Jurkat, Clone E6-1 (cell line): ENCODE data around the gene F2R.
"Not testable (repeated sequence)": the region's sequence is repeated elsewhere in the genome, so short reads cannot be mapped to it uniquely, and the experiment has no call there.

Experiments
- DNase-seq: peaks from one replicate; pipeline ENCODE4 v3.0.0-alpha.2; 2011; ENCODE audit warnings: low read depth, low spot score
- H3K4me3 ChIP-seq: 2 replicates; pipeline ENCODE4 v1.5.1; 2011; ENCODE audit warnings: mild to moderate bottlenecking, low read length, control low read depth, moderate library complexity

F2R gene

GRCh38 chr5:76742583-76742982, 26.7 kb downstream of the F2R start:
- no peak for DNase-seq
- no peak overlapping the region for H3K4me3 ChIP-seq

- no peak for DNase-seq
- no peak overlapping the region for H3K4me3 ChIP-seq
Measured at GRCh38 chr5:76744632-76745031, 28.7 kb downstream of the F2R start.

- H3K4me3 ChIP-seq = no peak overlapping the region
- no peak for DNase-seq
Measured at GRCh38 chr5:76745670-76746069, 29.7 kb downstream of the F2R start.

- H3K4me3 ChIP-seq = no peak overlapping the region
- DNase-seq = no peak
Measured at GRCh38 chr5:76746677-76747076, 30.8 kb downstream of the F2R start.

- DNase-seq = no peak
- no peak overlapping the region for H3K4me3 ChIP-seq
Measured at GRCh38 chr5:76747706-76748105, 31.8 kb downstream of the F2R start.

GRCh38 chr5:76751291-76751690, 35.4 kb downstream of the F2R start:
- no peak overlapping the region for H3K4me3 ChIP-seq
- DNase-seq = no peak

GRCh38 chr5:76754668-76755078, 38.7 kb downstream of the F2R start:
- H3K4me3 ChIP-seq = no peak overlapping the region
- no peak for DNase-seq

GRCh38 chr5:76755779-76756637, 40.1 kb downstream of the F2R start:
- H3K4me3 ChIP-seq = no peak overlapping the region
- DNase-seq = no peak

- no peak for DNase-seq
- H3K4me3 ChIP-seq = no peak overlapping the region
Measured at GRCh38 chr5:76757049-76757448, 41.1 kb downstream of the F2R start.

- DNase-seq, H3K4me3 ChIP-seq: not testable (repeated sequence)
Measured at GRCh38 chr5:76761118-76761517, 45.2 kb downstream of the F2R start.

GRCh38 chr5:76762484-76762883, 46.6 kb downstream of the F2R start:
- no peak overlapping the region for H3K4me3 ChIP-seq
- no peak for DNase-seq

- no peak for DNase-seq
Measured at GRCh38 chr5:76763136-76763535, 47.2 kb downstream of the F2R start.

GRCh38 chr5:76764374-76764773, 48.4 kb downstream of the F2R start:
- H3K4me3 ChIP-seq = no peak overlapping the region
- no peak for DNase-seq

More at GRCh38 chr5:76763136-76763535, 47.2 kb downstream of the F2R start:
- no peak overlapping the region for H3K4me3 ChIP-seq

- H3K4me3 ChIP-seq = no peak overlapping the region
- no peak for DNase-seq
Measured at GRCh38 chr5:76765249-76765648, 49.3 kb downstream of the F2R start.

GRCh38 chr5:76766746-76767145, 50.8 kb downstream of the F2R start:
- H3K4me3 ChIP-seq = no peak overlapping the region
- DNase-seq = no peak

GRCh38 chr5:76771041-76771440, 55.1 kb downstream of the F2R start:
- DNase-seq, H3K4me3 ChIP-seq: not testable (repeated sequence)

- no peak overlapping the region for H3K4me3 ChIP-seq
- DNase-seq = no peak
Measured at GRCh38 chr5:76771705-76772405, 55.9 kb downstream of the F2R start.

- H3K4me3 ChIP-seq = no peak overlapping the region
- no peak for DNase-seq
Measured at GRCh38 chr5:76775921-76776320, 60.0 kb downstream of the F2R start.

- H3K4me3 ChIP-seq = no peak overlapping the region
- DNase-seq = no peak
Measured at GRCh38 chr5:76776391-76776790, 60.5 kb downstream of the F2R start.

- not testable (repeated sequence) for DNase-seq
Measured at GRCh38 chr5:76780616-76781015, 64.7 kb downstream of the F2R start.

More at GRCh38 chr5:76780616-76781015, 64.7 kb downstream of the F2R start:
- H3K4me3 ChIP-seq = not testable (repeated sequence)
